Trophoblast cell (in vitro differentiated cells and primary cell): ENCODE data around the gene DAB2.

Experiments
- DNase-seq, 2 donors: peaks; one replicate each; pipeline ENCODE4 v3.0.0-alpha.2; 2016
- H2AFZ ChIP-seq: 2 replicates; pipeline ENCODE4 v1.6.1; 2013; ENCODE audit warnings: low read length, moderate library complexity, mild to moderate bottlenecking; ENCODE audit not compliant: insufficient read depth, poor library complexity
- H2AK5ac ChIP-seq: 2 replicates; pipeline ENCODE4 v1.6.1; 2013; ENCODE audit warnings: mild to moderate bottlenecking, low read length
- H2BK120ac ChIP-seq: 2 replicates; pipeline ENCODE4 v1.6.1; 2013; ENCODE audit warnings: low read length, mild to moderate bottlenecking, moderate library complexity; ENCODE audit not compliant: insufficient read depth, poor library complexity
- H2BK12ac ChIP-seq: 2 replicates; pipeline ENCODE4 v1.6.1; 2013; ENCODE audit warnings: mild to moderate bottlenecking, low read length, moderate library complexity
- H2BK5ac ChIP-seq: 2 replicates; pipeline ENCODE4 v1.6.1; 2013; ENCODE audit warnings: low read length, low read depth, moderate library complexity, mild to moderate bottlenecking; ENCODE audit not compliant: poor library complexity
- H3K14ac ChIP-seq: 2 replicates; pipeline ENCODE4 v1.6.1; 2013; ENCODE audit warnings: mild to moderate bottlenecking, low read length
- H3K18ac ChIP-seq: 2 replicates; pipeline ENCODE4 v1.6.1; 2013; ENCODE audit warnings: mild to moderate bottlenecking, low read length
- H3K23ac ChIP-seq: 2 replicates; pipeline ENCODE4 v1.6.1; 2013; ENCODE audit warnings: low read length
- H3K27ac ChIP-seq: 2 replicates; pipeline ENCODE4 v1.5.1; 2013; ENCODE audit warnings: low read depth, mild to moderate bottlenecking, inconsistent platforms, low read length, moderate library complexity
- H3K27me3 ChIP-seq: 2 replicates; pipeline ENCODE4 v1.6.1; 2013; ENCODE audit warnings: inconsistent platforms, mild to moderate bottlenecking, low read length, moderate library complexity; ENCODE audit not compliant: insufficient read depth
- H3K36me3 ChIP-seq, 2 experiments: 1 replicate in 1 of 2; 2 replicates in 1 of 2; pipeline ENCODE4 v1.6.1; 2013; ENCODE audit warnings: low read length in 2 of 2, mild to moderate bottlenecking in 2 of 2, moderate library complexity in 1 of 2; ENCODE audit not compliant: insufficient read depth in 2 of 2, control insufficient read depth in 1 of 2
- H3K4ac ChIP-seq: 2 replicates; pipeline ENCODE4 v1.6.1; 2013; ENCODE audit warnings: low read depth, mild to moderate bottlenecking, low read length, moderate library complexity
- H3K4me1 ChIP-seq, 2 experiments: 1 replicate in 1 of 2; 2 replicates in 1 of 2; pipeline ENCODE4 v1.6.1; 2013; ENCODE audit warnings: low read length in 2 of 2, mild to moderate bottlenecking in 2 of 2, moderate library complexity in 1 of 2; ENCODE audit not compliant: insufficient read depth in 2 of 2, control insufficient read depth in 1 of 2
- H3K4me2 ChIP-seq: 2 replicates; pipeline ENCODE4 v1.6.1; 2013; ENCODE audit warnings: inconsistent platforms, mild to moderate bottlenecking, low read length, moderate library complexity
- H3K4me3 ChIP-seq: 2 replicates; pipeline ENCODE4 v1.5.1; 2013; ENCODE audit warnings: mild to moderate bottlenecking, low read depth, low read length, inconsistent platforms
- H3K79me1 ChIP-seq: one replicate; pipeline ENCODE4 v1.6.1; 2013; ENCODE audit warnings: low read length
- H3K79me2 ChIP-seq: 2 replicates; pipeline ENCODE4 v1.6.1; 2013; ENCODE audit warnings: low read length, mild to moderate bottlenecking; ENCODE audit not compliant: control insufficient read depth, insufficient read depth, poor library complexity
- H3K9ac ChIP-seq: 2 replicates; pipeline ENCODE4 v1.6.1; 2013; ENCODE audit warnings: mild to moderate bottlenecking, low read length
- H3K9me3 ChIP-seq: 2 replicates; pipeline ENCODE4 v1.6.1; 2013; ENCODE audit warnings: low read depth, mild to moderate bottlenecking, control low read depth, inconsistent platforms, low read length; ENCODE audit not compliant: insufficient read depth
- H4K12ac ChIP-seq: 2 replicates; pipeline ENCODE4 v1.6.1; 2013; ENCODE audit warnings: low read depth, mild to moderate bottlenecking, low read length, moderate library complexity
- H4K8ac ChIP-seq: 2 replicates; pipeline ENCODE4 v1.6.1; 2013; ENCODE audit warnings: low read depth, mild to moderate bottlenecking, low read length, moderate library complexity
- H4K91ac ChIP-seq: one replicate; pipeline ENCODE4 v1.6.1; 2013; ENCODE audit warnings: low read depth, mild to moderate bottlenecking, low read length, moderate library complexity
- WGBS: extraction: QIAGEN DNeasy Blood & Tissue Kit; methylation state at CpG from one replicate; pipeline ENCODE4 v1.1.7; 2013; ENCODE audit warnings: missing lambda C conversion rate; ENCODE audit not compliant: insufficient read length, insufficient coverage; ENCODE audit errors: extremely low coverage; 5-methylcytosine and 5-hydroxymethylcytosine counted together

Gene DAB2

GRCh38 chr5:39430461-39430860 is 5.7 kb upstream of the DAB2 start:
- no CpG with 5 or more reads among the region's 2 CpGs for WGBS

GRCh38 chr5:39428640-39429039 is 3.9 kb upstream of the DAB2 start:
- no peak overlapping the region for H3K23ac ChIP-seq
- H3K27ac ChIP-seq: no peak overlapping the region
- no peak overlapping the region for H3K4me2 ChIP-seq
- H3K79me1 ChIP-seq: peaks cover 19% of the 10 kb centered on the region
- H3K4ac ChIP-seq: no peak overlapping the region
- H3K36me3 ChIP-seq: no peaks in the 10 kb centered on the region
- H2BK5ac ChIP-seq: no peak overlapping the region
- H4K8ac ChIP-seq: no peak overlapping the region
- H4K12ac ChIP-seq: no peak overlapping the region
- H3K14ac ChIP-seq: no peak overlapping the region
- WGBS: no CpG with 5 or more reads among the region's 4 CpGs
- H2BK12ac ChIP-seq: no peak overlapping the region
- no peaks in the 10 kb centered on the region for H3K9me3 ChIP-seq
- H3K4me1 ChIP-seq: peaks cover 9 to 11% of the 10 kb centered on the region in 2 experiments
- peak overlapping the region; percentile 20 for H2BK120ac ChIP-seq
- H3K27me3 ChIP-seq: no peaks in the 10 kb centered on the region
- peaks cover 3% of the 10 kb centered on the region for H3K79me2 ChIP-seq
- no peak overlapping the region for H3K18ac ChIP-seq
- H3K9ac ChIP-seq: no peak overlapping the region
- no peak overlapping the region for H3K4me3 ChIP-seq
- DNase-seq: peak in 1 of 2 donors; percentile 31
- H2AFZ ChIP-seq: no peak overlapping the region
- H4K91ac ChIP-seq: peak overlapping the region; percentile 67
- H2AK5ac ChIP-seq: no peak overlapping the region

More at GRCh38 chr5:39430461-39430860, 5.7 kb upstream of the DAB2 start:
- Histone ChIP-seq H2AK5ac (no peak overlapping the region), H4K8ac (no peak overlapping the region), H3K14ac (no peak overlapping the region), H3K18ac (no peak overlapping the region), H3K4me1 (peaks cover 6 to 11% of the 10 kb centered on the region in 2 experiments), H3K9me3 (no peaks in the 10 kb centered on the region), H3K27me3 (no peaks in the 10 kb centered on the region), H3K79me1 (peaks cover 3% of the 10 kb centered on the region), H3K4me3 (no peak overlapping the region), H4K91ac (no peak overlapping the region), H2AFZ (no peak overlapping the region), H3K36me3 (no peaks in the 10 kb centered on the region), H3K79me2 (no peaks in the 10 kb centered on the region), H2BK120ac (no peak overlapping the region), H3K4me2 (no peak overlapping the region), H3K4ac (no peak overlapping the region), H3K9ac (no peak overlapping the region), H2BK5ac (no peak overlapping the region), H3K23ac (no peak overlapping the region), H4K12ac (no peak overlapping the region), H2BK12ac (no peak overlapping the region), H3K27ac (peak overlapping the region; percentile 76)
- DNase-seq: peak; percentile 58 to 95

GRCh38 chr5:39427633-39428032 is 2.9 kb upstream of the DAB2 start:
- no peak overlapping the region for H3K18ac ChIP-seq
- no peak overlapping the region for H4K12ac ChIP-seq
- H2BK12ac ChIP-seq: no peak overlapping the region
- no peak overlapping the region for H2BK5ac ChIP-seq
- no peaks in the 10 kb centered on the region for H3K36me3 ChIP-seq
- H3K9me3 ChIP-seq: no peaks in the 10 kb centered on the region
- no peak overlapping the region for H4K91ac ChIP-seq
- no peak overlapping the region for H4K8ac ChIP-seq
- no peak overlapping the region for H2AK5ac ChIP-seq
- no peak overlapping the region for H3K14ac ChIP-seq
- H3K4me3 ChIP-seq: no peak overlapping the region
- no peak overlapping the region for H3K9ac ChIP-seq
- DNase-seq: peak in 1 of 2 donors; percentile 34
- H3K79me1 ChIP-seq: peaks cover 20% of the 10 kb centered on the region
- H3K27ac ChIP-seq: no peak overlapping the region
- H3K4ac ChIP-seq: no peak overlapping the region
- H3K4me1 ChIP-seq: peaks cover 11 to 14% of the 10 kb centered on the region in 2 experiments
- no peak overlapping the region for H2AFZ ChIP-seq
- H3K23ac ChIP-seq: no peak overlapping the region
- H3K79me2 ChIP-seq: peaks cover 3% of the 10 kb centered on the region
- no peak overlapping the region for H2BK120ac ChIP-seq
- H3K27me3 ChIP-seq: no peaks in the 10 kb centered on the region
- no peak overlapping the region for H3K4me2 ChIP-seq

GRCh38 chr5:39427229-39427628 is 2.4 kb upstream of the DAB2 start:
- no peaks in the 10 kb centered on the region for H3K9me3 ChIP-seq
- H3K14ac ChIP-seq: no peak overlapping the region
- H3K27me3 ChIP-seq: no peaks in the 10 kb centered on the region
- H3K79me2 ChIP-seq: peaks cover 3% of the 10 kb centered on the region
- H3K4me3 ChIP-seq: no peak overlapping the region
- H2BK12ac ChIP-seq: no peak overlapping the region
- no peak for DNase-seq
- peaks cover 13 to 18% of the 10 kb centered on the region in 2 experiments for H3K4me1 ChIP-seq
- no peak overlapping the region for H2BK120ac ChIP-seq
- no peak overlapping the region for H3K4ac ChIP-seq
- H3K36me3 ChIP-seq: no peaks in the 10 kb centered on the region
- H3K9ac ChIP-seq: no peak overlapping the region
- no peak overlapping the region for H4K8ac ChIP-seq
- no peak overlapping the region for H2AFZ ChIP-seq
- no peak overlapping the region for H3K18ac ChIP-seq
- no peak overlapping the region for H4K12ac ChIP-seq
- WGBS: no CpG with 5 or more reads among the region's 3 CpGs
- no peak overlapping the region for H2AK5ac ChIP-seq
- peaks cover 23% of the 10 kb centered on the region for H3K79me1 ChIP-seq
- H3K23ac ChIP-seq: no peak overlapping the region
- H3K27ac ChIP-seq: no peak overlapping the region
- H3K4me2 ChIP-seq: no peak overlapping the region
- no peak overlapping the region for H2BK5ac ChIP-seq
- no peak overlapping the region for H4K91ac ChIP-seq
